ENCODE measurements around the gene INSYN1.

The INSYN1 gene

DNA sequence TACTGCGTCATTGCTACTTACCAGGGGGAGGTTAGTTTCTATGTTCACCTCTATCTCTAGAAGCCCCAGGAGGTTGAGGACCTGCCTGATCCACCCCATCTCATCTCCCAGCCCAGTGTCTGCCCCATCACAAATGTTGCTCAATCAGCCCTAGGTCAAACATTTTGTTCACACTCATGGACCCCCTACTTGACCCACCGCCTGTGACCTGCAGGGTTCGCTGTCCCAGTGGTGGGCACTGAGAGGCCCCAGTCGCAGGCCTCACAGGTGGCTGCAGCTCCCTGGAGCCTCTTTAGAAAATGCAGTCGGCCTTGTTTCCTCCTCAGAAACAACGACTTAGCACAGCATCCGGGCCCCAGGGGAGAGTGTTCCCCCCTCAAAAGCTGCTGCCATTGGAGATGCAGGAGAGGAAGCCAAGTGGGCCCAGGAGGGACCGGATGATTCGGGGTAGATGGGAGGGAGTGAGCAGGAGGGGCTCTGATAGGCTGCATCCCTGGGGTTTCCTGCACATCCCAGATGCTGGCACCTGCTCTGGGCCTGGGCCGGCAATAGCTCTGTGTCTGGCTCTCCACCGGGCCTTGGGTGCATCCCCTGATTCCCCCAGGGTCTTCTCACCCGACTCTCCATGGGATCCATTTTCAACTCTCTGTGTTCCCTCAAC lies 18.4 kb upstream of the INSYN1 start:
- DNase-seq, result no peak

DNA sequence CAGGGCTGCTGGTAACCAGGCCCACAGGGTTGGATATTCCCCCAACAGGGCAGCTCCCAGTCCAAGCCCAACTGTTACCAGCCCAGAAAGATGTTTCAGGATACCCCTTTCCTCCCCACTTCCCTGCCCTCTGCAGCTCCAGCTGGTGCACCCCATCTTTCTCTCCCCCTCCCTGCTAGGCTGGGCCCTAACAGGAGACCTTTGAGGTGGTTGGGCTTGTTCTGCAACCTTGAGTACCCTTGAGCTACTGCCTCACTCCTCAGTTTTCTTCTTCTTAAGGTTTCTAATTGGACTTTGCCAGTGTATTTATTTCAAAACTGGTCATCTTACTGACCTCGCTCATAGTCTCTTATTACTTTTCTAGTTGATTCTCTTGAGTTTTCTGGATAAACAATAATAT lies 16.9 kb upstream of the INSYN1 start:
- DNase-seq, result no peak

DNA sequence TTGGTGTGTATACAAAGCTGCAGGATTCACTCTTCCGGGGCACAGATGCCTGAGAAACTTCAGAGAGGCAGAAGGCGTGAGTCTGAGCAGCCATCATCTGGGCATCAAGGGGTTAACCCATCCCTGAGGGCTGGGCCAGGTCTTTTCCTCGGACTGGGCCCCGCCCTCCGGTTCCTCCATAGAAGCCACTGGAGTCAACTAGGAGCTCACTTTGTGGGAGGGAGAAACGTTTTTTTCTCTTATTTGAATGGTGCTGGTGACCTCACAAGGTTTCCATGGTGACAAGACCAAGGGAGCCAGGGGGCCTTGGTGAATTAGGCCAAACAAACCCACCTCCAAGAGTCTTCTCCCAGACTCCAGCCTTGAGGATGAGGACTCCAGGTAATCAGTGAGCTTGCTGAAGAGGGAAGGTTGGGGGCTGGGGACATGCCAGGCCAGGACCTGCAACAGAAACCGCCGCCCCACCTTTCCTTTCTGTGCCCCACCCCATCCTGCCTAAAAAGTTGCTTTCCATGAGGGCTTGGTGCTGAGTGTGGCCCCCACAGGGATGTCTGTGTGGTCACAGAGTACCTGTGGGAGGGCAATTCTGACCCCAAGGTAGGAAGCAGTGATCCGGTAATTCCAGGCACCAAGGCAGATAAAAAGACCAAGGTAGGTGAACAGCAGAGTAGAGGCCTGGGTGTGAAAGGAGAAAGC lies 14.8 kb upstream of the INSYN1 start:
- no peak for DNase-seq

DNA sequence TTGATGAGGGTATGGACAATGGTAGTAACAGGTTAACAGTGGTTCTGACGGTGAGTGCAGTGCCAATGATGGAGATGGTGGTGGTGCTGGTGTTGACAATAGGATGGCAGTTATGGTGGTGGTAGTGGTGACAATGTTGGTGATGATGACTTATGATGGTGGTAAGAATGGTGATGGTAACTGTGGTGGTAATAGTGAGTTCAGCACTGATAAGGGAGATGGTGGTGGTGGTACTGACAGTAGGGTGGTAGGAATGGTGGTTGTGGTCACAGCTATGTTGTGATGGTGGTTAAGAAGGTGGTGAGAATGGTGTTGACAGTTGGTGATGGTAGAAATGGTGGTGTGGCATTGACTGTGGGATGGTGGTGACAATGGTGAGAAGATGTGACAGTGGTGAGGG lies 13.4 kb upstream of the INSYN1 start:
- DNase-seq, result no peak

DNA sequence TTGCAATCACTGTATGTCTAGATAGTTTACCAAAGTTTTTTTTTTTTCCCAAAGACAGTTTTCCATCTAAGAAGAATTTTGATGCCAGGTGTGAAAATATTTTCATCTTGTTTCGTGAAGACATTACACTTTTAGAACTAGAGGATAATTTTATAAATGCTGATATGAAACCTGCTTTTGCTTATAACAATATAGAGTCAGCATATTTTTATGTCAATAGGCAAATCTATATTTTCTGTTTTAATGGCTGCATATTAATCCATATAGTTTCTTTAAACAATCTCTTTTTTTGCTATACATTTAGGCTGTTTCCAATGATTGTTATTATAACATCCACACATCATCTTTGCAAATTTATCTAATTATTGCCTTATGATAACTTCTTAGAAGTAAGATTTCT lies 12.6 kb upstream of the INSYN1 start:
- DNase-seq, result no peak

DNA sequence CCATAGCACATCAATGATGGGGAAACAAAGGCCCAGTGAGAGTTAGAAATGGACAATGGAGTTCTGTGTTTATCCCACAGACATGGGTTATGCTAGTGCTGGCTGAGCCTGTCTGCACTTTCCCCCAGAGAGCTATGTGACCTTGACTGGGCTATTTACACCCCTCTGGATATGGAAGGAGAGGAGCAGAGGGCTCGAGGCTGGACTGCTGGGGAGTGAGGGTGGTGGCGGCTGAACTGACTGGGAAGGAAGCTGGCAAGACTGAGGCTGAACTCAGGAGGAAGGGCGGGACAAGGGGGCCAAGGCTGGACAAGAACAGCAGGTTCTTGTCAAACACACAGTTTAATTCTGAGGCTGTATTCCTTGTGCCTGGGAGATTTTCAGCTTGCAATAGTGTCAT lies 10.8 kb upstream of the INSYN1 start:
- DNase-seq, result no peak

DNA sequence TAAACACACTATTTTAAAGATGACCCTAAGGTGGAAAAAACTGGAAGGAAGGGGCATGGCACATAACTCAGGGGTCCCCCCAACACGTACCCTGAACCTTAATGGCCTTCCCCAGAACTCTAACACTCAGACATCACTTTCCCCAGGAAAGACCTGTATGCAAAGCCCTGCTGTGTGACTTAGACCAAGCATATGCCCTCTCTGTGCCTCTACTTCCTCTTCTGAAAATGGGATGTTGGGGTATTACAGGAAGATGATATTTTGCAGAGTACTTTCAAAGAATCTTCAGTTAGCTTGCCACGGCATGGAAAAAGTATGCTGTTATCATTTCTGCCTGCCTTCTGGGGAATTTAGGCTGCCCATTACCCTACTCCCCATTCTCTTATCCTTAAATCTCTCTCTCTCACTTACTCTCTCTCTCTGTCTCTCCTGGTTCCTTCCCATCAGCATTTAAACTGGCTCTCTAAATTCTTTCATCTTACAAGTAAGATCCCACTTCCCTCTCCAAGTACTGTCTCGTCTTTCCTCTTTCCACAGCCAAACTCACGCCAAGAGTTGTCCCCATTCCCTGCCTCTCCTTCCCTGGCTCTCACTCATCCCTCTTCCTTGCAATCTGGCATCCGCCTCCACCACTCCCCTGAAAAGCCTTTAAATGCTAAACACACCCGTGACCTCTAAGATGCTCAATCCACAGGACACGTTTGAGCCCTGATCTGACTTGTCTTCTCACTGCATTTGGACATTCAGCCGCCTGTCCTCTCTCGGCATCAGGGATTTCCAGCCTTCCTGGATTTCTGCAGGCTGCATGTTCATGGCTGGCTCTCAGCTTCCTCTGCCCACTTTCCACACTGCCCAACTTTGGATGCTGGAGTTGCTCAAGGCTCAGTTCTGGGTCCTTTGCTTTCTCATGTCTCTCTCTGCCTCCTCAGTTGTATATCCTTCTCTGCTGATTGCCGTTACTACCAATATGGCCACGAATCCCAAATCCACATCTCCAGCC lies 7.5 kb upstream of the INSYN1 start:
- DNase-seq, result no peak

DNA sequence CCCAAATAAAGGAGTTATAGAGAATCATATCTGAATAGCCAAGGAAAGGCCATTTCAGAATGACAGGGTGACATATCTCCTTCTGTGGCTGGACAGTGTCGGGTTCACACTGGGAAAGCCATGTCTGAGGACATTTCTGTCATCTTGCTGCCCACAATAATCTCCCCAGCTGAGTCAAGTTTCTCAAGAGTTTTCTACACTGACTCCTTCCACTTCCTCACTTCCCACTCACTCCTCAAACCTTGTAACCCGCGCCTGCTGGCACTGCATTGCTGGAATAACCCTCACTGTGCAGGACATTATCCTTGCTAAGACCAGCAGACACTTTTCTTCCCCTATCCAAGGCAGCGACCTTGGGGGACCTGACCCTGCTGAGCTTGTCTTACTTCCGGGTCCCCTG lies 5.3 kb upstream of the INSYN1 start:
- DNase-seq, result no peak

DNA sequence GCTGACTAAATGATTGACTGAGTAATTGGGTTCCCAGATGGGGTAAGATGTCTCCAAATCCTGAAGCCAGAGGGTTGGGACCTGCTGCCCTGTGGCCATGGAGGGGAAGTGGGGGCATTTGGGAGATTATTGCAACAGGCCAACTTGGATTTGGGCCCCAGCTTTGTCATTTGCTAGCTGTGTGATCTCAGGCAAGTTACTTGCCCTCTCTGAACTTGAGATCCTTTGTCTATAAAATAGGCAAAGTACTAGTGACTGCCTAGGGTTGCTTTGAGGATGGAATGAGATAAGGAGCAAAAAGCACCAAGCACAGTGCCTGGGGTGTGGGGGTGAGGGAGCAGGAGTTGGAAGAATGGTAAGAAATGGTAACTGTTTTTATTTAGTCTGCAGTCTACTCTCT lies 4.4 kb upstream of the INSYN1 start:
- no peak for DNase-seq

DNA sequence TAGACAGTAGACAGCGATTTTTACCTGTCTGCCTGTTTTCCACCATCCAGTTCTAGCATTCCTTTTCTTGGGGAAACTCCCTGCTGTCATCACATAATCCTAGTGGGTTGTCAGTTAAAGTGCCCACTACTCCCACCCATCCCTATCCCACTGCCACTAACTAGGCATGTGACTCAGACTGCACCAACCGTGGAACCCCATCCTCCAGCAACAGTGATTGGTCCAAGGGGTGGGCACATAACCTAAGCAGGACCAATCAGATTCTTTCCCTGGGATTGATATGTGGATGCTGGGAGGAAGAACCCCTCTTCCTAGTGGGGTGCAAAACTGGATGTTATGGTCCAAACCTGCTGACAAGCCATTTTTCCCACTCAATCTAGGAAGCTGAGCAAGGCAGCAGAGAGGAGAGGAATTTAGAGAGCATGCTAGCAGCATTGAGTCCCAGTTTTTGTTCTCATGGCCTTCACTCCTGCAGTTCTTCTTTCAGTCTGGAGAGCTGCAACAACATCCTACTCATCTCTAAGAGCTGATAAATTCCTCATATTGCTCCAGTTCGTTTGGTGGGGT lies 3.9 kb upstream of the INSYN1 start:
- no peak for DNase-seq

DNA sequence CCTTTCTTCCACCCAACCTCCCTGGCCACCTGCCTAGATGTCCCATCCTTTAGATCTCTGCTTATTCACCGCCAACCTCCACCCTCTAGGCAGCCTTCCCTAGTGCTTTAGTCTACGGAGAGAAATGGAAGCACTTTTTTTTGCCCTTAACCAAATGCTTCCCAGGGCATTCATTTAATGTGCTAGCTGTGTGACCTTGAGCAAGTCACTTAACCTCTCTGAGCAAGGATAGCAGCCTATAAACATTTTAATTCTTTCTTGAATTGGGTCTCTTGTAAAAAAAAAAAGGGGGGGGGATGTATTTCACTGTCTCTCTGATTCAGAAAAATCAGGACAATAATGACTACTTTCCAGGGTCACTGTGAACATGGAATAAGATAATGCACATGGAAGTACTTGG lies 3.2 kb upstream of the INSYN1 start:
- DNase-seq, result no peak

DNA sequence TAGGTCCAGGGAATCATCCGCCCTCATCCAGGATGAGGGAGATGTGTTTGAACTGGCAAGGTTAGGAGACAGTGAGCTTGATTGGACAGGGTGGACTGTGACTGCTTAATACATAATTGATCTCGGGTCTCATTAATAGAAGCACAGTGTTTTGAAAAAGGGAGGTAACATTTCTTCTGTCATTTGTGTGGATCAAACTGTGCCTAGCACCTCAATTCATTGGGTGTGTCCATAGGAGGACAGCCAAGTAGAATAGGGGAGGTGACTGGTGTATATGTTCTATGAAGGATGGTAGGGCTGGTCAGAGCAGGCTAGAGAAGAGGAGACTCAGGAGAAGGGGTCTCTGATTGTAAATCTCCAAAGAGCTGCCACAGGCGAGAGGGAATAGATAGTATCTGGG lies 2.8 kb upstream of the INSYN1 start:
- DNase-seq, result no peak

DNA sequence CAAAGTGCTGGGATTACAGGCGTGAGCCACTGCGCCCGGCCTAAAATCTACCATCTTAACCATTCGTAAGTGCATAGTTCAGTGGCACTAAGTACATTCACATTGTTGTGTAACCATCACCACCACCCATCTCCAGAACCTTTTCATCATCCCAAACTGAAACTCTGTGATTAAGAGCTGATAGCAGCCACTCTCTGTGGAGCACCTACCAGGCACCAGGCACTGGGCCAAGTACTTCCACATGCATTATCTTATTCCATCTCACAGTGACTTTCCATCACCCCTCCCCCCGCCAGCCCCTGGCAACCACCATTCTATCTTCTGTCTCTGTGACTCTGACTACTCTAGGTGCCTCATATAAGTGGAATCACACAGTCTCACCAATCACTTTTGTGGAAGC lies 2.3 kb upstream of the INSYN1 start:
- no peak for DNase-seq

DNA sequence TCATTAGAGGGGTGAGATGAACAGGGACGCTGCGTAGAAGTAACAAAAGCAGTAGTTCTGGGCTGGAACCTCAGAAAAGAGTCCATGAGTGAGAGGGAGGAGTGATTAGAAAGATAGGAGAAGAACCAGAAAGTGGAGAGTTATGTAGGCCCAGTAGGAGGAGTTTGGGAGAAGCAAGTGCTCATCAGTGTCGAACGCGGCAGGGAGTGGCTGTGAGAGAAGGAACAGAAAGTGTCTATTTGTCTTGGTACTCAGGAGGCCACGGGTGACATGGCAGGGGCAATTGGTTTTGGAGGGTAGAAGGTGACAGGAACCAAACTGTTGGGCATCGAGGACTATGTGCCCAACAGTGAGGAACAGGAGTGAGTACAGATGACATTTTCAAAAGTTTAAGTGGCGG lies 1.3 kb upstream of the INSYN1 start:
- DNase-seq, result no peak

DNA sequence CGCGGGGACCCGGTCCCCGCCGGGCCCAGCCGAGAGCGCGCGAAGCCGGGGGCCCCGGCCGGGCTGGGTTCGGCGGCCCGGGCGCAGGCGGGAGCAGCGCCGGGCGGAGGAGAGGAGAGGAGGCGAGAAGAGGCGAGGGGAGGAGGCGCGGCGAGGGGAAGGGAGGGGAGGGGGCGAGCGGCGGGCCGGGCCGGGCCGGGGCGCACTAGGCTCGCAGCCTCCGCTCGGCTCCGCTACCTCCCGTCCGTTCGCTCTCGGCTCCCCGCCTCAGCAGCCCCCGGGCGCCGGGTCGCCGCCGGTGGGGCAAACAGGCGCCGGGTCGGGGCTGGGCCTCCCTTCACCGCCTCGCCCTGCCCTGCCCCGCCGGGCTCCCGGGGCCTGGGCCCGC lies 351 bp downstream of the INSYN1 start:
- DNase-seq, result no peak

DNA sequence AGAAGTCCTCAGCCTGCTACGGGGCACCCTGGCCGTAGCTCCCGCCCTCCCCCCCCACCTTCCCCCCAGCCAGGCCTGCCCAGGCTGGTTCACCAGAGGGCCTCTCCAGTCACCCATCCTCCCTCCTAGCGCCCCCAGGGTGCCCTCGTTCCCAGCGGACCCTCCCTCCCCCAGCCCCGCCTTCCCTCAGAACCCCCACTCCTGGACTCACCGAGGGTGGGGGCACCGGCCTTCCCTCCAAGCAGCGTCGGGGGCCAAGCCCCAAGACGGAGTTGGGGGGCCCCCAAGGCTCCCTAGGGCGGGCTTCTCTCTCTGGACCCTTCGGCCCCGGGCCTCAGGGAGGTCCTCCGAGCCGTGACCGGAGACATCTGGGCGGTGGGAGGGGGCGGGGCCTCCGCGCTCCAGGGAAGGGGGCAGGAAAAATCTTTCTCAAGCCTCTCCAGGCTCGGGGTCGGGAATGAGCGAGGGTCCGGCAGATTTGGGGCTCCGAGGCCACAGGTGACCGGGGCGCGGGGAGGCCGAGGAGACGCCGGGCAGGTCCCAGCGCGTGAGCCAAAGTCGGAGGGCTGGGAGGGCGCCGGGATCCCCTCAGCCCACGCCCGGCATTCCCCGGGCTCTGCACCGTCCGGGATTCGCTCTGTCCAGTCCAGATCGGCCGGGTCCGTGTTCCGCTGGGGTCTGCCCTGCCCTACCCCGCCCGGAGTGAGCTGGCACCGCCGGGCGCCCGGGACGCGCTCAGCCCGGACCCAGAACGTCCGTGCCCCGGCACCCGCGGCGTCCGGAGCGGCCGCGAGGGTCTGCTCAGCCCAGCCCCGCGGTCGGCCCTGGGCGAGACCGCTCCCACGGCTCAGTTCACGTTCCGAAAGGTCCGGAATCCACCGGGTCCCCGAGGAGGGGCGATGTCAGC lies 999 bp downstream of the INSYN1 start:
- DNase-seq, result no peak

DNA sequence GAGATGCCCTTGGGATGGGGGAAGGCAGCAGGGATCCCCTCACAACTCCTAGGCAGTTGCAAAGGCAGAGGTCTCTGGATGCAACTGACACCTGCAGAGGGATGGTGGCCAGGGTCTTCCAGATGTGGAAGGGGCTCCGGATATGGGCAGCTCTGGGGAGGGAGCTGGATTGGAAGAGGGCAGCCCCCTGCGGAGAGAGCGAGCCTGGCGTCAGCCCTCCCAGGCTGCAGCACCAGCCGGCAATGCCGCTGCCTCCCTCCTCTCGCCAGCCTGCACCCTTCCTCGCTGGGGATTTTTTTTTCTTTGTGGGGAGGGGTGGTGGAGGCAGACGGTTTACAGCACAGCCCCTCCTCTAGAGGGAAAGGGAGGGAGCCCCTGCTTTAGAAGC lies 1.6 kb downstream of the INSYN1 start:
- DNase-seq, result no peak

DNA sequence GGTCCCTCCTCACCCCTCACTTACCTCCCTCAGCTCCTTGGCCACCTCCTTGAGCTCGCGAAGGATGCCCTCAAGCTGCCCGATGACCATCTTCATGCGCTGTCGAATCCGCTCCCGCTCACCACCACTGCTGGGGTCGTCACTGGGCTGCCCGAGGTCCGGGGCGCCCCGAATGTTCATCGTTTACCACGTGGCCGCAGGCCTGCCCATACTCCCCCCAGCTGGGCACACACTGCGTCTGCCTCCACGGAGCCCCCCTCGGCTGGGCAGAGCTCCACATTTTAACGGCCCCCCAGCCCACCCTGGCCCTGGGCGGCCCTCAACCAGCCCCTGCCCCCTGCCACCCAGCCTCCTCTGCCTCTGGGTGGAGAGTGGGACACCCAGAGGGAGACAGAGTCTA lies 2.2 kb downstream of the INSYN1 start:
- DNase-seq, result no peak

DNA sequence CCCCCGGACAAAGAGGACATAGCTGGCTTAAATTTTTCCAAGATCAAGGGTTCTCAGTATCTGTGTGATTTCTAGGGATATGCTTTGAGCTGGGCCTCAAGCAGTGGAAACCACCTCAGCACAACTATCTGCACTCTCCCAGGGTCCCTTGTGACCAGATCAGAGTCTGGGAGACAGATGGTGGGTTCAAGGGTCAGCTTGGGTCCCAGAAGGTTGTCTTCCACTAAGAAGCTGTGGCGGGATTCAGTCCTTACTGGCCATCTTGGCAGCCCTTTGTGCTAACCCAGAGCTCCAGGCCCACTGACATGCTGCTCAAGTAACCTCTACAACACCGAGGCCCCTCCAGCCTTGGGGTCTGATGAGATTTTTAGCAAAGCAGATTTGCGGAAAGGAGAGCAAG lies 2.7 kb downstream of the INSYN1 start:
- no peak for DNase-seq

DNA sequence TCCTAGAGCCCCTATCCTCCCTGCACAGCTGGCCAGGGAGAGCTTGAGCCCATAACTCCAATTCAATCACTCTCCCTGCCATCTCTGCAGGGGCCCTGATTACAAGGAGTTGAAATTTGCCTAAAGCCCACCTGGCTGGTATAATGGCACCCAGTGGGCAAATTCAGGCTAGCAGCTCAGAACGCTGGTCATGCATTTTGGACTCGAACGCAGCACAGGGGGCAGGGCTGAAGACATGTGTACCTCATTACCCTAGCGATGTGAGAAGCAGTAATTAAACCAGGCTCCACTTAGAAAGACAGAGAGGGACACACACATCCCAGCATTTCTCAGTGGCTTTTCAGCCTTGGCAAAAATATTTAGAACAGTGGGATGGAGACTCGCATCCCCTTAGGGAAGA lies 3.2 kb downstream of the INSYN1 start:
- DNase-seq, result no peak

DNA sequence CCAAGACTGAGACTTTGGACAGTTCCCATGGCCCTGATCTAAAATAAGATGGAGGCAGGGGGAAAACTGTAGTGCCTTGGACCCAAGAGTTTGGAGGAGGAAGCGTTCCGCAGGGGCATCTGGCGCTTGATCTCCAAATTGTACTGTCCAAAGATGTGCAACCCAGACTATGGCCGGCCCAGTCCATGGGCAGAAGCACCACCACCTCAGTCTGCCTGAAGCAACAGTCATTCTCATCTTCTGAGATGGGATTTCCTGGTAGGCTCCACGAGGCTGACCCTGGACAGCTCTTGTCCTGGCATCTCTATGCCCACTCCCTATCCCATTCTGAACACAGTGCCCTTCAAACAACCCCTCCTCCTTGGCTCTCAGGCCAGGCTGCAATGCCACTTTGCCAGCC lies 3.6 kb downstream of the INSYN1 start:
- no peak for DNase-seq

DNA sequence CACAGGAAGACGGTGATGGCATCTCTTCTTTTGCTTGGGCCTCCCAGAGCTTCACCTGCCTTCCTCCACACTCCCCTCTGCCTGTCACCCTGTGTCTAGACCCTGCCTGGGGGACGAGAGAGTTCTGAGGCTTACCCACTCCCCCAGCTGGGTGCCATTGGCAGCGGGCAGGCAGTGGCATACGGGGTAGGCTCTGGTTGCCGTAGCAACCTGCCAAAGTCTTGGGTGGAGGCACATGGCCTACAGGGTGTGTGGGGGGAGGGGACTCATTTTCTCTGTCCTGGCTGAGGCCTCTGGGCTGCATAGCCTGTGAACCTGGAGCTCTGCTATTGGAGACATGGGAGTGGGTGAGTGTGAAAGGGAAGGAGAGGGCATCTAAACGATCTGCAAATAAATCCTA lies 4.4 kb downstream of the INSYN1 start:
- DNase-seq, result no peak

Data from hematopoietic multipotent progenitor cell treated with erythropoietin and hydrocortisone succinate and interleukin-3 and kit ligand, for 8 days (in vitro differentiated cells).